CD8-positive, alpha-beta memory T cell (primary cell): ENCODE results near the gene GTSE1. TPM values are rescaled to one million over a fixed set of nuclear protein-coding genes. Genes with fewer than 3 reads are reported as not detected.

Experiments used
- CTCF ChIA-PET: fragments of 350-600 bp; sonication (Branson Sonifier 250); formaldehyde crosslinking; loops from one replicate; lab custom pipeline; 2021; ENCODE audit warnings: antibody characterized with exemption; lab: Charles Lee
- POLR2A ChIA-PET: fragments of 350-600 bp; sonication (Branson Sonifier 250); formaldehyde crosslinking; loops from one replicate; lab custom pipeline; 2021; ENCODE audit warnings: antibody characterized with exemption; lab: Charles Lee
- DNase-seq, 5 donors: peaks; one replicate each; pipeline versions ENCODE4 v3.0.0 to v3.0.0-alpha.2; 2020 to 2022; ENCODE audit warnings: mixed read lengths in 1 of 5
- H3K27ac ChIP-seq: one replicate; pipeline ENCODE4 v1.7.0; 2013; ENCODE audit warnings: low read depth, mild to moderate bottlenecking, low read length, moderate library complexity
- H3K27me3 ChIP-seq: 2 replicates; pipeline ENCODE4 v1.7.0; 2013; ENCODE audit warnings: low read length, mild to moderate bottlenecking; ENCODE audit not compliant: insufficient read depth, poor library complexity, severe bottlenecking
- H3K36me3 ChIP-seq: 2 replicates; pipeline ENCODE4 v1.7.0; 2013; ENCODE audit warnings: mild to moderate bottlenecking, low read length, moderate library complexity; ENCODE audit not compliant: insufficient read depth
- H3K4me1 ChIP-seq: 2 replicates; pipeline ENCODE4 v1.7.0; 2013; ENCODE audit warnings: mild to moderate bottlenecking, low read length, moderate library complexity; ENCODE audit not compliant: insufficient read depth
- H3K4me3 ChIP-seq: 2 replicates; pipeline ENCODE4 v1.7.0; 2013; ENCODE audit warnings: mild to moderate bottlenecking, low read length
- H3K9me3 ChIP-seq: 2 replicates; pipeline ENCODE4 v1.7.0; 2013; ENCODE audit warnings: mild to moderate bottlenecking, low read length
- H3K27ac Mint-ChIP-seq, 8 donors: one replicate each; pipeline ENCODE4 v1.8.0; 2020 to 2021; ENCODE audit warnings: mixed read lengths in 8 of 8, mild to moderate bottlenecking in 6 of 8, inconsistent platforms in 3 of 8, moderate library complexity in 3 of 8
- H3K27me3 Mint-ChIP-seq, 2 donors: one replicate each; pipeline ENCODE4 v1.8.0; 2020 to 2021; ENCODE audit warnings: mixed read lengths in 2 of 2, mild to moderate bottlenecking in 1 of 2, moderate library complexity in 1 of 2
- H3K36me3 Mint-ChIP-seq, 3 donors: one replicate each; pipeline ENCODE4 v1.8.0; 2020 to 2021; ENCODE audit warnings: mixed read lengths in 3 of 3, inconsistent platforms in 1 of 3, mild to moderate bottlenecking in 1 of 3
- H3K4me1 Mint-ChIP-seq, 3 donors: one replicate each; pipeline ENCODE4 v1.8.0; 2020 to 2021; ENCODE audit warnings: mixed read lengths in 3 of 3, inconsistent platforms in 1 of 3, mild to moderate bottlenecking in 1 of 3
- H3K4me3 Mint-ChIP-seq, 7 donors: one replicate each; pipeline ENCODE4 v1.8.0; 2020 to 2021; ENCODE audit warnings: mixed read lengths in 7 of 7, mild to moderate bottlenecking in 6 of 7, moderate library complexity in 4 of 7, inconsistent platforms in 2 of 7
- H3K9me3 Mint-ChIP-seq, 5 donors: one replicate each; pipeline ENCODE4 v1.8.0; 2020 to 2022; ENCODE audit warnings: mixed read lengths in 5 of 5, mild to moderate bottlenecking in 3 of 5, moderate library complexity in 2 of 5, inconsistent platforms in 1 of 5
- polyA plus RNA-seq: library from polyadenylated mRNA; unstranded; fragments of 300-500 nt; fragmentation: Illumina TruSeq; gene quantifications from one replicate; pipeline ENCODE4 v1.2.3, GENCODE V29; 2021
- total RNA-seq, 2 experiments: library from RNA; stranded (reverse); gene quantifications; one replicate each; pipeline ENCODE4 v1.2.3, GENCODE V29; 2021

The GTSE1 gene
- total and polyA plus RNA-seq, 3 experiments from 2014 or later = 0.10 to 30.9 (median 27.4) TPM

DNA sequence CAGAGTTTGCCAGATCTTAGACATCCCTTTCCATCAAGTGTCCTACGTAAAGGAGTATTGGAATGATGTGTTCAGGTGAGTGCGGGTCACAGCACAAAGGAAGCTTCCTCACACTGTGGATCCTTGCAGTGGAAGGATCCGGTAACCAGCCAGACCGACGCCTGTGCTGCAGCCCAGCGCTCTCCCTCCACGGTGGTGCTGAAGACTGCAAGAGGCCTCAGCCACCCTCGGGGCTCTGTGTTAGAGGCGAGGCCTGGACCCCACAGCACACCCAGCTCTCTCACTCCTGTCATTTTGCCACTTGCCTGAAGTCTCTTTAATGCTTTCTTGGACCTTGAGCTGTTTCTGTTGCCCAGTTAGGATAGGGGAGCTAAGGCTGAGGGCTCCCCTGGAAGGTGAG, 41.2 kb downstream of the GTSE1 start:
- ChIA-PET CTCF (no interaction called here), POLR2A (no interaction called here)
- no peaks in the 10 kb centered on the region for H3K27me3 ChIP-seq
- Mint-ChIP-seq H3K4me3 (peak overlapping the region in 6 of 7 donors; percentile 48 to 96 (median 92)), H3K36me3 (peaks cover 10 to 65% (median 12%) of the 10 kb centered on the region in 3 donors), H3K9me3 (no peaks in the 10 kb centered on the region), H3K4me1 (peaks cover 38 to 60% (median 55%) of the 10 kb centered on the region in 3 donors), H3K27ac (peak overlapping the region in 4 of 8 donors; percentile 31 to 94 (median 51)), H3K27me3 (no peaks in the 10 kb centered on the region)
- H3K4me1 ChIP-seq = peaks cover 9% of the 10 kb centered on the region
- H3K27ac ChIP-seq = no peak overlapping the region
- H3K4me3 ChIP-seq = no peak overlapping the region
- peaks cover 23% of the 10 kb centered on the region for H3K36me3 ChIP-seq
- no peaks in the 10 kb centered on the region for H3K9me3 ChIP-seq
- DNase-seq = no peak

- peaks cover 11 to 72% (median 12%) of the 10 kb centered on the region in 3 donors for H3K36me3 Mint-ChIP-seq
- no peak overlapping the region for H3K4me3 ChIP-seq
- peaks cover 38 to 60% (median 55%) of the 10 kb centered on the region in 3 donors for H3K4me1 Mint-ChIP-seq
- CTCF ChIA-PET = interaction anchor here (1.0 kb wide), 1 partner anchor 17 kb away, joined by 4 read pairs; no protein-coding TSS in a partner anchor
- H3K9me3 Mint-ChIP-seq = no peaks in the 10 kb centered on the region
- no peak for DNase-seq
- H3K36me3 ChIP-seq = peaks cover 30% of the 10 kb centered on the region
- H3K27me3 ChIP-seq = no peaks in the 10 kb centered on the region
- H3K4me1 ChIP-seq = peaks cover 9% of the 10 kb centered on the region
- no peaks in the 10 kb centered on the region for H3K27me3 Mint-ChIP-seq
- peak overlapping the region in 3 of 7 donors; percentile 18 to 63 (median 31) for H3K4me3 Mint-ChIP-seq
- peak overlapping the region in 3 of 8 donors; percentile 9 to 77 (median 51) for H3K27ac Mint-ChIP-seq
- POLR2A ChIA-PET = no interaction called here
- no peaks in the 10 kb centered on the region for H3K9me3 ChIP-seq
- H3K27ac ChIP-seq = no peak overlapping the region
Measured at GRCh38 chr22:46338636-46339035, 42.0 kb downstream of the GTSE1 start.

- ChIA-PET POLR2A (no interaction called here), CTCF (no interaction called here)
- H3K27me3 ChIP-seq = no peaks in the 10 kb centered on the region
- Mint-ChIP-seq H3K4me1 (peaks cover 38 to 60% (median 56%) of the 10 kb centered on the region in 3 donors), H3K36me3 (peaks cover 16 to 86% (median 19%) of the 10 kb centered on the region in 3 donors), H3K4me3 (peak overlapping the region in 1 of 7 donors; percentile 61), H3K27me3 (no peaks in the 10 kb centered on the region), H3K27ac (peak overlapping the region in 2 of 8 donors; percentile 9 to 77), H3K9me3 (no peaks in the 10 kb centered on the region)
- H3K36me3 ChIP-seq = peaks cover 38% of the 10 kb centered on the region
- DNase-seq = peak in 1 of 5 donors; percentile 18
- H3K27ac ChIP-seq = no peak overlapping the region
- peaks cover 9% of the 10 kb centered on the region for H3K4me1 ChIP-seq
- no peak overlapping the region for H3K4me3 ChIP-seq
- H3K9me3 ChIP-seq = no peaks in the 10 kb centered on the region
Measured at GRCh38 chr22:46339956-46340355, 43.3 kb downstream of the GTSE1 start.

DNA sequence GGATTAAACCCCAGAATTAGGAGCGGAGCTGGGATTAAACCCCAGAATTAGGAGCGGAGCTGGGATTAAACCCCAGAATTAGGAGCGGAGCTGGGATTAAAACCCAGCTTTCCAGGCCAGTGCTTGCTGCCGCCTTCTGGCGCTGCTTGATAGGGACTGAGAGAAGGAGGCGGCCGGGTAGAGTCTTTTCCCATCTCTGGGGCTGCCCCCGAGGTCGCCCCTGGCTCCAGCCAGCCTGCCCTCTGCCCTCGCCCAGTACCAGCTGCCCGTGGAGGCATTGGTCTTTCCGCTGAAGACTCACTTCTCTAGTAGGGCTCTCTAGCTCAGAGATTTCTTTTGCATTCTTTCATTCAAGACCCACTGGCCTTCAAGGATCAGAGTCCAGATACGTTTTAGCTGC, 44.0 kb downstream of the GTSE1 start:
- Mint-ChIP-seq H3K27ac (no peak overlapping the region), H3K9me3 (no peaks in the 10 kb centered on the region), H3K4me3 (no peak overlapping the region), H3K4me1 (peaks cover 36 to 57% (median 52%) of the 10 kb centered on the region in 3 donors), H3K27me3 (no peaks in the 10 kb centered on the region), H3K36me3 (peaks cover 16 to 88% (median 19%) of the 10 kb centered on the region in 3 donors)
- Histone ChIP-seq H3K27ac (no peak overlapping the region), H3K9me3 (no peaks in the 10 kb centered on the region), H3K36me3 (peaks cover 41% of the 10 kb centered on the region), H3K4me3 (no peak overlapping the region), H3K4me1 (peaks cover 9% of the 10 kb centered on the region), H3K27me3 (no peaks in the 10 kb centered on the region)
- POLR2A ChIA-PET = no interaction called here
- DNase-seq = peak in 1 of 5 donors; percentile 12
- CTCF ChIA-PET = no interaction called here

DNA sequence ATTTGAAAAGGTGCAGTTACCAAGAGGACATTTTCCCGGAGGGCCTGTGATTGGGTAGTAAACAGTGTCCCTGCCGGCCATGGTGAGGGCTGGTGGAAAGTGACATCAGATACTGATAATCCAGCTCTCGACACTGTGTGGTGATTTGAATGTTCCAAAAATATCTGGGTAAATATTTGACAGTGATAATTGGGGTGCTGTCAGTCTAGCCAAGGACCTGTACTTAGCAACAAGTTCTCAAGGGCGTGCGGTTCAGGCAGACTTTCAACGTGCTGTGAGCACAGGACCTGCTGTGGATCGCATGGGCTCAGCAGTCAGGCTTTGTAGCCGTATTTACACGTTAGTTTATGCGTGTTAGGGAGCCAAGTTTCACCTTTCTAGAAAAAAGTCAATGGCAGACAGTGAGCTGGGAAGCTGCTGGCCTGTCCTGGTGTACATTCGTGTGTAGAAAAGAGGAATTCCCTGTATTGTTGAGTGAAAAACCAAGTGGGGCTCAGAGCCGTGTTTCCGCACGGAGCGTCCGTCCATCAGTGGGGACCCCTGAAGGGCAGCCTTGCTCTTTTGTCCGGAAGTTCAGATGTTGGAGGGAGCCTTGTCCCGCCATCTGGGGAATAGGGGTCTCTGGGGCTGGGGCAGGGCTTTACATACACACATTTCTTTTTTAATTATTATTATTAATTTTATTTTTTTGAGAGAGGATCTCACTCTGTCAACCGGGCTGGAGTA, 50.2 kb downstream of the GTSE1 start:
- Histone ChIP-seq H3K4me3 (no peak overlapping the region), H3K36me3 (peaks cover 63% of the 10 kb centered on the region), H3K27ac (no peak overlapping the region), H3K9me3 (no peaks in the 10 kb centered on the region), H3K4me1 (no peaks in the 10 kb centered on the region), H3K27me3 (no peaks in the 10 kb centered on the region)
- Mint-ChIP-seq H3K4me1 (peaks cover 3 to 11% (median 9%) of the 10 kb centered on the region in 3 donors), H3K27ac (no peak overlapping the region), H3K36me3 (peaks cover 7 to 97% (median 23%) of the 10 kb centered on the region in 3 donors), H3K27me3 (no peaks in the 10 kb centered on the region), H3K4me3 (no peak overlapping the region), H3K9me3 (no peaks in the 10 kb centered on the region)
- DNase-seq = no peak
- CTCF ChIA-PET = no interaction called here
- POLR2A ChIA-PET = no interaction called here

DNA sequence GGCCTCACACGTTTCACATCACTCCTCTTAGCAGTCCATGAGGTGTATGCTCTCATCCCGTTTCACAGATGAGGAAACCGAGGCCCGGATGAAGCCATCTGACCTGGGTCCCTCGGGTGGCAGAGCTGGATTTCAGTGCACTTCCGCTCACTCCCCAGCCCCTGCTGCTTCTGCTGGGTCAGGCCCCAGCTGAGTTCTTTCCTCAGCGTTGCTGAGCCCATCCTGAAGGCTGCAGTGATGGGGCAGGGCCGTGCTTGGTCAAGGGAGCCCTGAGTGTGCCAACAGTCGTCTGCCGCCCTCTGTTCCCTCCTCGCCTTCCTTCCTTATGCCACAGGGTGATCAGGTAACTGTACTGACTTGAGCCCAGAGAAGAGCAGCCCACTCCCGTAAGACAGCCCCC, 51.0 kb downstream of the GTSE1 start:
- H3K36me3 ChIP-seq = peaks cover 69% of the 10 kb centered on the region
- H3K9me3 ChIP-seq = no peaks in the 10 kb centered on the region
- Mint-ChIP-seq H3K27me3 (no peaks in the 10 kb centered on the region), H3K27ac (peak overlapping the region in 1 of 8 donors; percentile 36), H3K9me3 (no peaks in the 10 kb centered on the region), H3K4me3 (no peak overlapping the region), H3K4me1 (peaks cover 2 to 9% (median 6%) of the 10 kb centered on the region in 3 donors), H3K36me3 (peaks cover 7 to 97% (median 24%) of the 10 kb centered on the region in 3 donors)
- H3K27ac ChIP-seq = no peak overlapping the region
- no peaks in the 10 kb centered on the region for H3K27me3 ChIP-seq
- H3K4me3 ChIP-seq = no peak overlapping the region
- POLR2A ChIA-PET = no interaction called here
- DNase-seq = peak in 1 of 5 donors; percentile 28
- no peaks in the 10 kb centered on the region for H3K4me1 ChIP-seq
- CTCF ChIA-PET = no interaction called here

DNA sequence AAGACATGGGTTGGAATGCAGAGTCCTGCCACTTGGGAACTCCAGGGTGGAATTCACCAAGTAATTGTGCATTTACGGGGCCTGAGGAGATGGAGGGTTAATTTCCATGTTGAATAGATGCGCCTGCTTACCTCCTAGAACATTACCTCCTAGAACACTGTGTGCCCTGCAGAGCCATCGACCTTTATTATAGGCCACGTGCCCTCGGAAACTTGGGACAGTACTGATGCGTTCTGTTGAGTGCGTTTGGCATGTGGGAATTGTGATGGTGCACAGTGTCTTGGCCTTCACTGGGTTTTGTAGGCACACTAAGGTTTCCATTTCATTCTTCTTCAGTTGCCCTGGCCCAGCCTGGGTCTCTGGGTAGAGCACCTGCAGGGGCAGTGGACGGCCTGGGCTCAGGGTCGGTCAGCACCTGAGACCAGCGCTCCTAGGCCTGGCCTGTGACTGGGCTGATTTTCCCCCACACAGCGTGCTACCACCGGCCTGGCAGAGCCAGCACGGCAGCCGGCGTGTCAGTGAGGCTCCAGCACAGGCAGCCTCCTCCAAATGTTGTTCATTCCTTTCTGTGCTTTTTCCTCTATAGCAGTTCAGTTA, 51.5 kb downstream of the GTSE1 start:
- no peaks in the 10 kb centered on the region for H3K9me3 ChIP-seq
- no peaks in the 10 kb centered on the region for H3K27me3 ChIP-seq
- no peak overlapping the region for H3K4me3 ChIP-seq
- H3K4me3 Mint-ChIP-seq = no peak overlapping the region
- H3K4me1 Mint-ChIP-seq = peaks cover 2 to 9% (median 6%) of the 10 kb centered on the region in 3 donors
- peak in 1 of 5 donors; percentile 18 for DNase-seq
- no peaks in the 10 kb centered on the region for H3K27me3 Mint-ChIP-seq
- H3K27ac ChIP-seq = no peak overlapping the region
- peaks cover 7 to 97% (median 24%) of the 10 kb centered on the region in 3 donors for H3K36me3 Mint-ChIP-seq
- POLR2A ChIA-PET = no interaction called here
- CTCF ChIA-PET = no interaction called here
- H3K9me3 Mint-ChIP-seq = no peaks in the 10 kb centered on the region
- H3K36me3 ChIP-seq = peaks cover 68% of the 10 kb centered on the region
- H3K27ac Mint-ChIP-seq = peak overlapping the region in 1 of 8 donors; percentile 36
- no peaks in the 10 kb centered on the region for H3K4me1 ChIP-seq

GRCh38 chr22:46349238-46349637, 52.6 kb downstream of the GTSE1 start:
- no peak overlapping the region for H3K27ac ChIP-seq
- ChIA-PET CTCF (no interaction called here), POLR2A (no interaction called here)
- H3K27ac Mint-ChIP-seq = peak overlapping the region in 1 of 8 donors; percentile 18
- no peaks in the 10 kb centered on the region for H3K27me3 Mint-ChIP-seq
- H3K4me1 ChIP-seq = no peaks in the 10 kb centered on the region
- H3K4me1 Mint-ChIP-seq = peaks cover 2 to 5% (median 2%) of the 10 kb centered on the region in 3 donors
- H3K9me3 ChIP-seq = no peaks in the 10 kb centered on the region
- H3K4me3 ChIP-seq = no peak overlapping the region
- DNase-seq = peak in 1 of 5 donors; percentile 18
- H3K9me3 Mint-ChIP-seq = no peaks in the 10 kb centered on the region
- peaks cover 5 to 96% (median 19%) of the 10 kb centered on the region in 3 donors for H3K36me3 Mint-ChIP-seq
- H3K4me3 Mint-ChIP-seq = no peak overlapping the region
- H3K27me3 ChIP-seq = no peaks in the 10 kb centered on the region
- peaks cover 70% of the 10 kb centered on the region for H3K36me3 ChIP-seq
